A673 (cell line): Measurements from ENCODE around the gene XDH.

Experiments
- EZH2 ChIP-seq: fragments of 200-600 bp; sonication (generic); IDR thresholded peaks from 2 replicates; pipeline ENCODE4 v1.6.1; 2017; ENCODE audit warnings: borderline replicate concordance, low read depth, mild to moderate bottlenecking, mixed read lengths, antibody characterized with exemption, low read length; ENCODE audit not compliant: poor library complexity, severe bottlenecking
- TF ChIP-seq, protein P1 (sequence below): fragments of 300-800, 200-600 bp; sonication (generic); conservative IDR thresholded peaks from 2 replicates; pipeline ENCODE4 v1.5.1; 2017; ENCODE audit warnings: low read depth, mild to moderate bottlenecking, antibody characterized with exemption, low read length, moderate library complexity, mixed read lengths

DNA sequence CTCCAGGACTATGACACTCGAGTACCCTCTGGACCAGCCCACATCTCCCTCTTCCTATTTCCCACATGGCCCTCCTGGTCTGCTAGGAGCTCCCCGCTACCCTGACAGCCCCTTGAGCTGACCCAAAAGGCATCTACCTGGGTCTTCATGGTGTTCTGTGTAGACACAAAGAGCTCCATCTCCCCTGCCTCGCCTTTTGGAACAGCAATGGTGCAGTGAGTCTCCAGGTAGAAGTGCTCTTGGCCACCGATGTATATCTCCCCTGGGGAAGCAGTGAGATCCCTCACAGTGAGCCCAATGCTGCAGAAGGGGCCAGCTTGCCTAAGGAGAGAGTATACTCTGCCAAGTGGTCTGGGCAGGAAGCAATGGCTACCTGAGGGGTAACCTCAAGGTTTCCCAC lies 47.8 kb downstream of the XDH start:
- TF ChIP-seq, protein P1, sequence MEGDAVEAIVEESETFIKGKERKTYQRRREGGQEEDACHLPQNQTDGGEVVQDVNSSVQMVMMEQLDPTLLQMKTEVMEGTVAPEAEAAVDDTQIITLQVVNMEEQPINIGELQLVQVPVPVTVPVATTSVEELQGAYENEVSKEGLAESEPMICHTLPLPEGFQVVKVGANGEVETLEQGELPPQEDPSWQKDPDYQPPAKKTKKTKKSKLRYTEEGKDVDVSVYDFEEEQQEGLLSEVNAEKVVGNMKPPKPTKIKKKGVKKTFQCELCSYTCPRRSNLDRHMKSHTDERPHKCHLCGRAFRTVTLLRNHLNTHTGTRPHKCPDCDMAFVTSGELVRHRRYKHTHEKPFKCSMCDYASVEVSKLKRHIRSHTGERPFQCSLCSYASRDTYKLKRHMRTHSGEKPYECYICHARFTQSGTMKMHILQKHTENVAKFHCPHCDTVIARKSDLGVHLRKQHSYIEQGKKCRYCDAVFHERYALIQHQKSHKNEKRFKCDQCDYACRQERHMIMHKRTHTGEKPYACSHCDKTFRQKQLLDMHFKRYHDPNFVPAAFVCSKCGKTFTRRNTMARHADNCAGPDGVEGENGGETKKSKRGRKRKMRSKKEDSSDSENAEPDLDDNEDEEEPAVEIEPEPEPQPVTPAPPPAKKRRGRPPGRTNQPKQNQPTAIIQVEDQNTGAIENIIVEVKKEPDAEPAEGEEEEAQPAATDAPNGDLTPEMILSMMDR = no peak
- TF ChIP-seq EZH2 = no peak
